Testis (tissue), 2 donors: Measurements from ENCODE around the gene MFAP3L.

ENCODE experiments used
- POLR2A ChIP-seq: fragments of 450-650 bp; IDR thresholded peaks from one replicate; pipeline ENCODE4 v1.6.1; 2017; ENCODE audit warnings: antibody characterized with exemption, mild to moderate bottlenecking, moderate library complexity
- TF ChIP-seq, protein P1 (sequence below), 3 experiments: fragments of 450-650 bp in 2 of 3; fragments of 200-600 bp in 1 of 3; sonication (generic) in 1 of 3; IDR thresholded peaks; one replicate each; pipeline ENCODE4 v1.5.1; 2016 to 2019; ENCODE audit warnings: antibody characterized with exemption in 3 of 3, mild to moderate bottlenecking in 2 of 3, moderate library complexity in 1 of 3

DNA sequence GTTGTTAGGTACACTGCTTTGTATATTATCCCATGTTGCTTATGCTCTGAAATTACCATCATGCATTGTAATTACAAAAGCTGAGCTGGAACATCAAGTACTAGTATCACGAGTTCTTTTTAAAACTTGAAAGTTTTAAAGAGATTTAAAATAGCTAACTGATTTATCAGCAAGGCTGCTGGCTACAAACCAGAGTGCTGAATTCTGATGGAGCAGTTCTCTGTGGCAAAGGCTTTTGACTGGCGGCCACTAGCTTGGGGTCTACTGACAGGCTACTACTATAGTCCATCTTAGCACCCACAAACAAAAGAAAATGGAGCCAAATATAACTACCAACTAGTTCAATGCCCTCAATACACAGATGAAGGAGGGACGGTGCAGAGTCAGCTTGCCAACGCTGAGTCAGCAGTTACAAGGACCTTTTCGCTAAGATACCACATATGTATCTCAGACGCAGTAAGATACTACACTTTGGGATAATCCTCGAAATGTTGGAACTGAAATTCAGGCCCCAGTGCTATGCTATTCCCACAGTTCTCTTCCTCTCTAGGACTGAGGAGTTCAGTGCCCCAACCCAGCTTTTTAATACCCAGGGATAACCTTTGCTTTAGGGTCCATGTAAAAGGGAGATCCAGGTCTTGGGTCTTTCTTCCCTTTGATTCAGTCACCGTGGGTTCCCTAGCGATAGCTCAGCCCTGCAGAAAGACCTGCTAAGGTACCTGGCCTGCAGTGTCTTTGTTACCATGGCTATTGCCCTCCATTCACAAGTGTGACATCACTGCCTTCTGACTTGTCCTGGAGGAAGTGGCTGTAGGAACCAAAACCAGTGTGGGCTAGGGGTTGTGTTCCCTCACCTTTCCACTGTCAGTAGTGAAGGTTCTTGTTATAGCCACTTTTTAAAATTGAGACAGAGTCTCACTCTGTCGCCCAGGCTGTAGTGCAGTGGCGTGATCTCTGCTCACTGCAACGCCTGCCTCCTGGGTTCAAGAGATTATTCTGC is 22.8 kb downstream of the MFAP3L start:
- TF ChIP-seq, protein P1, sequence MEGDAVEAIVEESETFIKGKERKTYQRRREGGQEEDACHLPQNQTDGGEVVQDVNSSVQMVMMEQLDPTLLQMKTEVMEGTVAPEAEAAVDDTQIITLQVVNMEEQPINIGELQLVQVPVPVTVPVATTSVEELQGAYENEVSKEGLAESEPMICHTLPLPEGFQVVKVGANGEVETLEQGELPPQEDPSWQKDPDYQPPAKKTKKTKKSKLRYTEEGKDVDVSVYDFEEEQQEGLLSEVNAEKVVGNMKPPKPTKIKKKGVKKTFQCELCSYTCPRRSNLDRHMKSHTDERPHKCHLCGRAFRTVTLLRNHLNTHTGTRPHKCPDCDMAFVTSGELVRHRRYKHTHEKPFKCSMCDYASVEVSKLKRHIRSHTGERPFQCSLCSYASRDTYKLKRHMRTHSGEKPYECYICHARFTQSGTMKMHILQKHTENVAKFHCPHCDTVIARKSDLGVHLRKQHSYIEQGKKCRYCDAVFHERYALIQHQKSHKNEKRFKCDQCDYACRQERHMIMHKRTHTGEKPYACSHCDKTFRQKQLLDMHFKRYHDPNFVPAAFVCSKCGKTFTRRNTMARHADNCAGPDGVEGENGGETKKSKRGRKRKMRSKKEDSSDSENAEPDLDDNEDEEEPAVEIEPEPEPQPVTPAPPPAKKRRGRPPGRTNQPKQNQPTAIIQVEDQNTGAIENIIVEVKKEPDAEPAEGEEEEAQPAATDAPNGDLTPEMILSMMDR (IDR thresholded peaks at IDR 0.05): no peak
- TF ChIP-seq POLR2A: no peak
